ENCODE measurements around the gene PDE9A. TPM values are rescaled to one million over a fixed set of nuclear protein-coding genes. Genes with fewer than 3 reads are reported as not detected.
A peak's percentile ranks its signal among the peaks of the same experiment; 100 is the strongest.

The PDE9A gene
- polyA plus RNA-seq, 1 donor = 19.8 TPM

DNA sequence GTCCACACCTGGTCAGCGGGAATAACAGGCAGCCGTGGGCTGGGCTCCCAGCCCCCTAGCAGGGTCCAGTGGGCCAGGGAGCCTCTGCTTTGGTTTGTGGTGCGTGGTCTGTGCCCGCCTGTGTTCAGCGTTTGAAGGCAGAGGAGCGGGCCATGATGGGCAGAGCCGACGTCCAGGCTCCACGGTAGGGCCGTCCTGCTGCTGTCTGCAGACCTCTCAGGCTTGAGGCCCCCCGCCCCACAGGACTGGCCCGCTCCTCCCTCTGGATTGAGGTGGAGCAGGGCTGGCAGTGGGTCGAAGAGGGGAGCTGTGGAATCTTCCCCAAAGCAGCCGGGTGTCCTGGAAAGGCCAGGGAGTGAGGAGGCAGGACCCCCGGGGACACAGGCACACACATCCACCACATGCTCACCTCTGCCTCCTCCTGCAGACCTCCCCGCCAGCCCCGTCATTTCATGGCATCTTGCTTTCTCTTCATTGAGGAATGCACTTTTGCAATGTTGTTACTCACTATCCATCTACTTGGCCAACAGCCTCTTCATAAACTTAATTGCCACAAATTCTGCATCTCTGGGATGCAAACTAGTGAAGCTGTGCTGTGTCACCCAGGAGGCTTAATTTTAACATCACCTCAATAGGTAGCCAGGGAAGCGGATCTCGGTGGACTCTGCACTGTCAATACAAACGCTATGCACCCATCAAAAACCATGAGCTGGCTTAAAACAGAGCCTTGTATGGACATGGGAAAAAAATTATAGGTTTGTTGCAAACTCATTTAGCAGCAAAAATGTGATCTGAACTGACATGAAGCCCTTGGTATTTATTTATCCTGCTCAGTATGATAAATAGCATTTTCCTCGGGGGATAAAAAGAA, 85.9 kb downstream of the PDE9A start:
- Histone ChIP-seq H3K4me3 (ENCODE audit: low read length) (no peak overlapping the region), H3K9me3 (ENCODE audit: control insufficient read depth, low read depth, low read length) (no peaks in the 10 kb centered on the region), H3K36me3 (ENCODE audit: control insufficient read depth, insufficient read depth, low read length) (peaks cover 39% of the 10 kb centered on the region), H3K27ac (ENCODE audit: low read length) (no peak overlapping the region), H3K4me1 (ENCODE audit: control insufficient read depth, insufficient read depth, low read length) (peaks cover 5% of the 10 kb centered on the region), H3K27me3 (ENCODE audit: control insufficient read depth, insufficient read depth, low read length) (no peaks in the 10 kb centered on the region)
- DNase-seq = no peak
- 86% methylated on average over 1 of the region's 21 CpGs for WGBS (ENCODE audit: insufficient coverage, low lambda C conversion rate)

DNA sequence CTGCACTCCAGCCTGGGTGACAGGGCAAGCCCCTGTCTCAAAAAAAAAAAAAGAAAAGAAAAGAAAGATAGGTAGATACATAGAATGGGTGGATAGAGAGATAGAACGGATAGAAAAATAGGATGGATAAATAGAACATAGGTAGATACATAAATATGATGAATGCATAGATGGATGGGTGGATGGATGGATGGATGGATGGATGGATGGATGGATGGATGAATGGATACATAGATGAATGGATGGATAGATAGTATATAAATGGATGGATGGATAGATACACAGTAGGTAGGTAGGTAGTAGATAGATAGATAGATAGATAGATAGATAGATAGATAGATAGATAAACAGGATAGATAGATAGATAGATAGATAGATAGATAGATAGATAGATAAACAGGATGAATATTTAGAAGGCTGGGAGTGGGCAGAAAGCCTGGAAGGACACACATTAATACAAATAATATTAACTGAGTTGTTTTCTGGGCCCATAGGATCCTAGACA, 87.0 kb downstream of the PDE9A start:
- H3K27ac ChIP-seq (ENCODE audit: low read length) = no peak overlapping the region
- H3K36me3 ChIP-seq (ENCODE audit: control insufficient read depth, insufficient read depth, low read length) = peaks cover 41% of the 10 kb centered on the region
- peaks cover 5% of the 10 kb centered on the region for H3K4me1 ChIP-seq (ENCODE audit: control insufficient read depth, insufficient read depth, low read length)
- H3K27me3 ChIP-seq (ENCODE audit: control insufficient read depth, insufficient read depth, low read length) = no peaks in the 10 kb centered on the region
- H3K4me3 ChIP-seq (ENCODE audit: low read length) = no peak overlapping the region
- no peak for DNase-seq
- 100% methylated on average over 1 of the region's 1 CpG for WGBS (ENCODE audit: insufficient coverage, low lambda C conversion rate)
- no peaks in the 10 kb centered on the region for H3K9me3 ChIP-seq (ENCODE audit: control insufficient read depth, low read depth, low read length)

DNA sequence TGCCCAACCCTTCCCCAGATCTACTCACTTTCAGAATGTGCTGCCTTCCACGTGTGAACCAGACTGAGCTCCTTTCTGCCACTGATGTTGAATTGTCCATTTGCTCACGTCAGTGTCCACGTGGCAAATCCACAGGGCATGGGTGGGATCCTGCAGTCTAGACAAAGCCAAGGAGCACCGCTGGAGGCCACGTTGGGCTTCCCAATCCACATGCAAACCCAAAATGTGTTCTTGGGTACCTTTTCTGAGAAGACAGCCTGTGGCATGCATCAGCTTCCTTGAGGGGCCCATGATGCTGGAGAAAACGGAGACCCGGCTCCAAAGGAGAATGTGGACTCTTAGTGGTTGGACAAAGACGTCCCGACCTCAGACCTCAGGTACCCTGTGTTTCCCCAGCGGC, 87.6 kb downstream of the PDE9A start:
- H3K4me3 ChIP-seq (ENCODE audit: low read length) = no peak overlapping the region
- no CpG with 5 or more reads among the region's 10 CpGs for WGBS (ENCODE audit: insufficient coverage, low lambda C conversion rate)
- no peak for DNase-seq
- no peak overlapping the region for H3K27ac ChIP-seq (ENCODE audit: low read length)
- H3K9me3 ChIP-seq (ENCODE audit: control insufficient read depth, low read depth, low read length) = no peaks in the 10 kb centered on the region
- peaks cover 5% of the 10 kb centered on the region for H3K4me1 ChIP-seq (ENCODE audit: control insufficient read depth, insufficient read depth, low read length)
- peaks cover 40% of the 10 kb centered on the region for H3K36me3 ChIP-seq (ENCODE audit: control insufficient read depth, insufficient read depth, low read length)
- H3K27me3 ChIP-seq (ENCODE audit: control insufficient read depth, insufficient read depth, low read length) = no peaks in the 10 kb centered on the region

DNA sequence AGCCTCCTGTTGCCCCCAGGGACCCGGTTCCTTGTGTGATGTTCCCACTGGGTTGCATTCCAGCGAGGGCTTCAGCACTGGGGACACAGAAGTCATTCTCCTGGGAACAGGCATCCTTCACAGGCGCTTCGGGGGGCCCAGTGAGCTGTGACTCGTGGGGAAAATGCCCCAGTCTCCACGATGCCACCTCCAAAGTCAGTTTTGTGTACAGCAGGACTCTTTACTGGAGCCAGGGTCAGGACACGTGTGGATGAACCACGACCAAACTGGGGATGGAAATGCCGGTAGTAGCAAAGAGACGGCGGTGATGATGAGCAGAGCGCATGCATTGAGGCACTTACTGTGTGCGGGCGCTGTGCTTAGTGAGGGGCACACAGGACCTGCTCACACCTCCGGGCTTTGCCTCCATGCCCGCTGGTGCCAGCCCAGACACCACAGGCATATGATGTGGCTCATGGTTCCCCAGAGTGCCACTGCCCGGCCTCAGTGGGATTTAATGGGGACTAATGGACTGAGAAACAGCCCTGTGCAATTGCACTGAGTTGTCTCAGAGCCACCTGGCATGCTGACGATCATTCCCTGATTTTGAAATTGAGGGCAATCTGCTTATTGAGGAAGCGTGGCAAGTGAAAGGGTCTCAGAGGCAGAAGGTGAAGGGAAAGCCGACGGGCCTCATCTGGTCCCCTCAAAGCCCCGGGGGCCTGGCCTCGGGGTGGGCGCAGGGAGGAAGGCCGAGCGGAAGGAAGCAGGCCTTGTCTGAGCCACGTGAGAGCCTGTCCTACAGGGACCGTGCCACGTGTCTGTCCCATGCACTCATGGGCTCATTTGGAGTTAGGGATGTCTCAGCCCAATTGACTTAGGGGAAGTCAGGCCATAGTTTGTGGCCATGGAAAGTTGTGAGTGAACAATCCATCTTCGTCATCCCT, 91.4 kb downstream of the PDE9A start:
- H3K27me3 ChIP-seq (ENCODE audit: control insufficient read depth, insufficient read depth, low read length) = no peaks in the 10 kb centered on the region
- H3K4me1 ChIP-seq (ENCODE audit: control insufficient read depth, insufficient read depth, low read length) = peaks cover 15% of the 10 kb centered on the region
- WGBS (ENCODE audit: insufficient coverage, low lambda C conversion rate) = no CpG with 5 or more reads among the region's 30 CpGs
- H3K27ac ChIP-seq (ENCODE audit: low read length) = no peak overlapping the region
- no peak overlapping the region for H3K4me3 ChIP-seq (ENCODE audit: low read length)
- DNase-seq = no peak
- H3K9me3 ChIP-seq (ENCODE audit: control insufficient read depth, low read depth, low read length) = no peaks in the 10 kb centered on the region
- H3K36me3 ChIP-seq (ENCODE audit: control insufficient read depth, insufficient read depth, low read length) = peaks cover 33% of the 10 kb centered on the region

DNA sequence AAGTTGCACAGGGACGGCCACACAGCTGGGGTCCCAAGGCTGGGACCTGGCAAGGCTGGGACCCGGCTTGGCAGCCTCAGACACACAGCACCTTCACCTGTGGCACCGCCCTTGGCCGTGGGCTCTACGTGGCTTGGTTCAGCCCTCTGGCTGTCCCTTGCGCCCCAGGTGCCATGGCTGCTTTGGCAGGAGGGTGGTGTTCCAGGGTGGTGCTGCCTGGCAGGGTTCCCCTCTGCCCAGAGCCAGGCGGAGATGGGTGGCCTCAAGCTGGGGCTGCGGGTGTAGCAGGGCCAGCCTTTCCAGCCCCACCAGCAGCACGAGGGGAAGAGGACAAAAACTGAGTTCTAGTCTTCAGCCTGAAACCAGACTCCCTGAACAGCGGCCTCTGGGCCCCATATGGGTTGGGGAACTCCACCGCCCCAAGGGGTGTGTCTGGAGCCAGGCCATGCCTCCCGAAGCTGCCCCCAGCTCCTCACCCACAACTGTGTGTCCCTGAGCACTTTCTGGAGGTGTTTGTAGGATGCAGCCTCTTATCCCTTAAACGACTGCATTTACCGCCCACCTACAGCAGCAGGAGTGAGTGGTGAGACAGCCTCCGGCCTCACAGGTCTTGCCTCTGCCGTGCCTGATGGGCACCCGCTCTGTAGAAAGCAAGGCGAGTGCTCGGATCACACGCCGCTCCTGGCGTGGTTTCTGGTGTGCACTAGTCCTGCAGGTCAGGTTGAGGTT, 92.3 kb downstream of the PDE9A start:
- Histone ChIP-seq H3K9me3 (ENCODE audit: control insufficient read depth, low read depth, low read length) (no peaks in the 10 kb centered on the region), H3K4me1 (ENCODE audit: control insufficient read depth, insufficient read depth, low read length) (peaks cover 15% of the 10 kb centered on the region), H3K36me3 (ENCODE audit: control insufficient read depth, insufficient read depth, low read length) (peaks cover 33% of the 10 kb centered on the region), H3K27ac (ENCODE audit: low read length) (no peak overlapping the region), H3K4me3 (ENCODE audit: low read length) (no peak overlapping the region), H3K27me3 (ENCODE audit: control insufficient read depth, insufficient read depth, low read length) (no peaks in the 10 kb centered on the region)
- no CpG with 5 or more reads among the region's 22 CpGs for whole genome bisulfite sequencing (ENCODE audit: insufficient coverage, low lambda C conversion rate)
- no peak for DNase-seq

DNA sequence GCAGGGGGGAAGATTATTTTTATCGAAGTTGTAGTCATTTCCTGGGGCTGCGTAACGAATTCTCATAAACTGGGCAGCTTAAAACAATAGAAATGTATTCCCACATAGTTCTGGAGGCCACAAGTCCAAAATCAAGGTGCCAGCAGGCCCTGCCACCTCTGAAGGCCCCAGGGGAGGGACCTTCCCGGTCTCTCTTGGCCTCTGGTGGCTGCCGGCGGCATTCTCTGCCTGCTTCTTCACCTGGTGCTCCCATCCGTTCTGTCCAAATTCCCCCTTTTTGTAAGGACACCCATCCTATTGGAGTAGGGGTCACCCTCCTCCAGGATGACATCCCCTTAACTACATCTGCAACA, 92.8 kb downstream of the PDE9A start:
- no peak overlapping the region for H3K27ac ChIP-seq (ENCODE audit: low read length)
- no peaks in the 10 kb centered on the region for H3K9me3 ChIP-seq (ENCODE audit: control insufficient read depth, low read depth, low read length)
- H3K4me3 ChIP-seq (ENCODE audit: low read length) = no peak overlapping the region
- no peaks in the 10 kb centered on the region for H3K27me3 ChIP-seq (ENCODE audit: control insufficient read depth, insufficient read depth, low read length)
- H3K4me1 ChIP-seq (ENCODE audit: control insufficient read depth, insufficient read depth, low read length) = peaks cover 15% of the 10 kb centered on the region
- WGBS (ENCODE audit: insufficient coverage, low lambda C conversion rate) = no CpG with 5 or more reads among the region's 7 CpGs
- peaks cover 31% of the 10 kb centered on the region for H3K36me3 ChIP-seq (ENCODE audit: control insufficient read depth, insufficient read depth, low read length)
- no peak for DNase-seq

DNA sequence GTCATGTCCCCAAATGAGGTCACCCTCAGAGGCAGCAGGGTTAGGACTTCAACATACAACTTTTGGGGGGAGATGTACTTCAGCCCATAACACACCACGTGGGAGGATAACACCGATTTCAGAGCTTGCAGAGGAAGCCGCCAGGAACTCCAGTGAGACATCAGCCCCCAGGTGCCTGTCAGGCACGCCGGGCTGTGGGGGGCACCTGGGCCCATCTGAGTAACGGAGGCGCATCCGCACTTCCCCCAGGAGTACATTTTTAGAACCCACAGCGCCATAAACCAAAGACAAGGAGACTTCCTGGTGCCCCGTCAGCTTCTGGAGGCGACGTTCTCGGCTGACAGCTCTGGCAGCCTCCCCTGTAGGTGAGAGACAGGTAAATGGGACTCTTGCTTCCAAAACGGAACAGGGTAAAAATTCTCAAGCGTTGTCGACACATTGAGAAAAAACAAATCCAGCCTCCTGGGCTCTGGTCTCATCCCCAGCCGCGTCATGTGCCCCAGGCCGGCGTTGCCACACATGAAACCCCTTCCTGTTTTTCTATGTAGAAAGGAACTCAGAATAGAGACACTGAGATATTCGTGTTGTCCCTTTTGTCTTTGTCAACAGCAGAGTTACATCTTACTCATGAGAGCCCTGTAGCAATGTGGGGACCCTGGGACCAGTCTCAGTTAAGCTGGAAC, 93.3 kb downstream of the PDE9A start:
- peaks cover 15% of the 10 kb centered on the region for H3K4me1 ChIP-seq (ENCODE audit: control insufficient read depth, insufficient read depth, low read length)
- peaks cover 30% of the 10 kb centered on the region for H3K36me3 ChIP-seq (ENCODE audit: control insufficient read depth, insufficient read depth, low read length)
- peak overlapping the region; percentile 25 for H3K27ac ChIP-seq (ENCODE audit: low read length)
- H3K27me3 ChIP-seq (ENCODE audit: control insufficient read depth, insufficient read depth, low read length) = no peaks in the 10 kb centered on the region
- no CpG with 5 or more reads among the region's 21 CpGs for WGBS (ENCODE audit: insufficient coverage, low lambda C conversion rate)
- H3K4me3 ChIP-seq (ENCODE audit: low read length) = no peak overlapping the region
- H3K9me3 ChIP-seq (ENCODE audit: control insufficient read depth, low read depth, low read length) = no peaks in the 10 kb centered on the region
- peak in 1 of 2 donors; percentile 6 for DNase-seq

DNA sequence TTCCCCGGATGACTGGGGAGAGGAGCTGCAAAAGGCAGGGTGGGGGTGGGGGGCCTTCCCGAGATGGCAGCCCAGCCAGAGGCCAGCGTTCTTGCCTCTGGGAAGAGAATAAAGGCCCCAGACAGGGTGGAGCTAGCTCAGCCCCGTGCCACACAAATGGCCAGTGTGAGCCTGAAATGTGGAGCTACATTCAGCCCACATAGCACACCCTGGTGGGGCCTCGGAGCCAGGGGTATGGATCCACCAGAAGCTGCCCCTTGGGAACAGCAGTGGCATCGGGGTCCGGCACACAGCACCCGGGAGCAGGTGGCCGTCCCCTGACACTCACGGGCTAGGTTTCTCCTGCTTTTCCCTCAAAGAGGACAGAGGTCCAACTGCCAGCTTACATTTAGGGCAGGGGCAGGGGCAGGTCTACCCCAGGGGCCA, 93.9 kb downstream of the PDE9A start:
- no peak for DNase-seq
- Histone ChIP-seq H3K4me3 (ENCODE audit: low read length) (no peak overlapping the region), H3K36me3 (ENCODE audit: control insufficient read depth, insufficient read depth, low read length) (peaks cover 34% of the 10 kb centered on the region), H3K4me1 (ENCODE audit: control insufficient read depth, insufficient read depth, low read length) (peaks cover 15% of the 10 kb centered on the region), H3K27me3 (ENCODE audit: control insufficient read depth, insufficient read depth, low read length) (no peaks in the 10 kb centered on the region), H3K27ac (ENCODE audit: low read length) (peak overlapping the region; percentile 18), H3K9me3 (ENCODE audit: control insufficient read depth, low read depth, low read length) (no peaks in the 10 kb centered on the region)
- WGBS (ENCODE audit: insufficient coverage, low lambda C conversion rate) = no CpG with 5 or more reads among the region's 10 CpGs

DNA sequence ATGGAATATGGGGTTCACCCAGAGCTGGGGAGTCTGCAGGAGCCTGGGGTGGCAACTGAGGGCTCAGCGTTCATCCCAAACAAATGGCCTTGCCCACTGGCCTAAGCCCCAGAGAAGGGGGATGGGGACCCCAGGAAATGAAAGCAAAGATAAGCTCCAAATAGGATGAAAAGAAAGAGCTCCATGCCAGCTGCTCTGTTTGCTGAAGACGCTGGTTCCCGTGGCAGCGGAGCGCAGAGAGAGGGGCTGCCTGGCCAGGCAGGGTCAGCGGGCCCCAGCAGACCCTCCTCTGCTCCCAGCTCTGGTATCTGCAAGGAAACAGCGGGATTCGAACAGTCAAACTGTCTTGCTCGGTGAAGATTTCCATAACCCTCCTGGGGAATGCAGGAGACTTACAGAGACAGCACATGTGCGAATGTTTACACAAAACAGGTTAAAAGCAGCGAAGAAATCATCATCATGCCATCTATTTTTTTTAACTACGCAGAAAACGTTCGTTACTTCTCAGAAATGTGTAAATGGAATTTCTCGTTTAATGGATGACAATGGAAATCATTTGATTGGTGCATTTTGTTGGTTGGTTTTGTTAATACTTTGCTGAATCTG, 94.4 kb downstream of the PDE9A start:
- WGBS (ENCODE audit: insufficient coverage, low lambda C conversion rate) = 95% methylated on average over 6 of the region's 15 CpGs
- DNase-seq = no peak
- Histone ChIP-seq H3K36me3 (ENCODE audit: control insufficient read depth, insufficient read depth, low read length) (peaks cover 34% of the 10 kb centered on the region), H3K4me3 (ENCODE audit: low read length) (no peak overlapping the region), H3K4me1 (ENCODE audit: control insufficient read depth, insufficient read depth, low read length) (peaks cover 15% of the 10 kb centered on the region), H3K9me3 (ENCODE audit: control insufficient read depth, low read depth, low read length) (no peaks in the 10 kb centered on the region), H3K27me3 (ENCODE audit: control insufficient read depth, insufficient read depth, low read length) (no peaks in the 10 kb centered on the region), H3K27ac (ENCODE audit: low read length) (peak overlapping the region; percentile 18)
